Hepatocyte (in vitro differentiated cells): Measurements from ENCODE around the gene ANGPTL8.
A peak's percentile ranks its signal among the peaks of the same experiment; 100 is the strongest.

ENCODE experiments used
- CTCF ChIP-seq: fragments of 200-600 bp; sonication (generic); IDR thresholded peaks from 2 replicates; pipeline ENCODE4 v1.5.1; 2016; ENCODE audit warnings: antibody characterized with exemption, mild to moderate bottlenecking; ENCODE audit not compliant: poor library complexity
- EZH2 ChIP-seq: fragments of 200-600 bp; sonication (generic); IDR thresholded peaks from 2 replicates; pipeline ENCODE4 v1.6.1; 2016; ENCODE audit warnings: antibody characterized with exemption, mild to moderate bottlenecking, borderline replicate concordance

GRCh38 chr19:11203194-11204075 is 36.0 kb upstream of the ANGPTL8 start:
- peak; percentile 75 for TF ChIP-seq CTCF
- TF ChIP-seq EZH2: no peak
